OCI-LY7 (cell line): Measurements from ENCODE around the gene SACM1L.

Experiments used
- EZH2phosphoT487 ChIP-seq: fragments of 200-600 bp; sonication (generic); IDR thresholded peaks from 2 replicates; pipeline ENCODE4 v1.6.1; 2018; ENCODE audit warnings: low read depth, borderline replicate concordance, mild to moderate bottlenecking, mixed run types, antibody characterized with exemption, low read length, moderate library complexity, mixed read lengths
- TF ChIP-seq, protein P1 (sequence below): fragments of 200-600 bp; sonication (generic); conservative IDR thresholded peaks from 2 replicates; pipeline ENCODE4 v1.5.1; 2014; ENCODE audit warnings: mild to moderate bottlenecking, antibody characterized with exemption, low read length, moderate library complexity, mixed read lengths

DNA sequence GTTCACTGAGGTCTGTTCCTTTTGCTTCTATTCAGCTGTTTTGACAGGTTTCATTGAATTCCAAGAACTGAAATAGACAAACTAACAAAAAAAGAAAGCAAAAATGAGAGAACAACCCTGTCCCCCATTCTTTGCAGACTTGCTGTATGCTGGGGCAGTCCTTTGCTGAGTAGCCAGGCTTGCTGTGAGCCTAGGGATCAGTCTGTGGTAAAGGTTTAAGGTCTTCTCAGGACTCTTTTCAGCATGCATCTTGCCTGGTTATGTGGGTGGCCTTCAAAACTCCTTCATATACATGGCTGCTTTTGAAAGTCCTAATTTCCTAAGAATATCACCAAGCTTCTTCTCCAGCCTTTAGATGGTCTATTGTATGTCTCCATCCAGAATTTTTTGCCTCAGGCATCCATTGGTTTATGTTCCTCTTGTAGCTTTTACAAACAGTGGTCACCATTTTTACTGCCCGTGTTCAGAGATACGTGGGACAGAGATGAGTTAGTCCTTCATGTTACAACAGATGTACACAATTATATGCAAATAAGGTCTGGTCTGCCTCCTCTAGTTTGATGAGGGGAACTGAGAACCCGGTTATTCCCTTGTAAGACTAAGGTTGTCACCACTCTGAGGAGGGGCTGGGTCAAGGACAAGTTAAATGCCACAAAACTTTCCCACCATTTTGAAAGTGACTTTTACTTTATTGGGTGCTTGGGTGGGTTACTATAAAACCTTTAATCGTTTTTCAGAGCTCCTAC lies 41.4 kb downstream of the SACM1L start:
- TF ChIP-seq EZH2phosphoT487: no peak
- TF ChIP-seq, protein P1, sequence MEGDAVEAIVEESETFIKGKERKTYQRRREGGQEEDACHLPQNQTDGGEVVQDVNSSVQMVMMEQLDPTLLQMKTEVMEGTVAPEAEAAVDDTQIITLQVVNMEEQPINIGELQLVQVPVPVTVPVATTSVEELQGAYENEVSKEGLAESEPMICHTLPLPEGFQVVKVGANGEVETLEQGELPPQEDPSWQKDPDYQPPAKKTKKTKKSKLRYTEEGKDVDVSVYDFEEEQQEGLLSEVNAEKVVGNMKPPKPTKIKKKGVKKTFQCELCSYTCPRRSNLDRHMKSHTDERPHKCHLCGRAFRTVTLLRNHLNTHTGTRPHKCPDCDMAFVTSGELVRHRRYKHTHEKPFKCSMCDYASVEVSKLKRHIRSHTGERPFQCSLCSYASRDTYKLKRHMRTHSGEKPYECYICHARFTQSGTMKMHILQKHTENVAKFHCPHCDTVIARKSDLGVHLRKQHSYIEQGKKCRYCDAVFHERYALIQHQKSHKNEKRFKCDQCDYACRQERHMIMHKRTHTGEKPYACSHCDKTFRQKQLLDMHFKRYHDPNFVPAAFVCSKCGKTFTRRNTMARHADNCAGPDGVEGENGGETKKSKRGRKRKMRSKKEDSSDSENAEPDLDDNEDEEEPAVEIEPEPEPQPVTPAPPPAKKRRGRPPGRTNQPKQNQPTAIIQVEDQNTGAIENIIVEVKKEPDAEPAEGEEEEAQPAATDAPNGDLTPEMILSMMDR: no peak
